ENCODE measurements around the gene NTSR1.

Gene NTSR1

GRCh38 chr20:62765021-62765420 is 56.4 kb downstream of the NTSR1 start:
- TF ChIP-seq CTCF (IDR thresholded peaks at IDR 0.05; ENCODE audit: low read length, missing control alignments): no peak
- H3K4me3 ChIP-seq (replicated peaks; ENCODE audit: low read depth, low read length): no peak overlapping the region
- no peak for DNase-seq (ENCODE audit: low read depth)

GRCh38 chr20:62765432-62766070 is 56.9 kb downstream of the NTSR1 start:
- no peak for DNase-seq (ENCODE audit: low read depth)
- no peak overlapping the region for H3K4me3 ChIP-seq (replicated peaks; ENCODE audit: low read depth, low read length)
- no peak for TF ChIP-seq CTCF (IDR thresholded peaks at IDR 0.05; ENCODE audit: low read length, missing control alignments)

GRCh38 chr20:62766071-62766450 is 57.4 kb downstream of the NTSR1 start:
- H3K4me3 ChIP-seq (replicated peaks; ENCODE audit: low read depth, low read length): no peak overlapping the region
- no peak for DNase-seq (ENCODE audit: low read depth)
- TF ChIP-seq CTCF (IDR thresholded peaks at IDR 0.05; ENCODE audit: low read length, missing control alignments): no peak

- no peak for TF ChIP-seq CTCF (IDR thresholded peaks at IDR 0.05; ENCODE audit: low read length, missing control alignments)
- DNase-seq (ENCODE audit: low read depth): peak; percentile 7
- H3K4me3 ChIP-seq (replicated peaks; ENCODE audit: low read depth, low read length): no peak overlapping the region
These were observed 58.1 kb downstream of the NTSR1 start for GRCh38 chr20:62766716-62767115.

GRCh38 chr20:62768234-62768546 is 59.6 kb downstream of the NTSR1 start:
- no peak for TF ChIP-seq CTCF (IDR thresholded peaks at IDR 0.05; ENCODE audit: low read length, missing control alignments)
- no peak for DNase-seq (ENCODE audit: low read depth)
- no peak overlapping the region for H3K4me3 ChIP-seq (replicated peaks; ENCODE audit: low read depth, low read length)

GRCh38 chr20:62768551-62769287 is 60.1 kb downstream of the NTSR1 start:
- TF ChIP-seq CTCF (IDR thresholded peaks at IDR 0.05; ENCODE audit: low read length, missing control alignments): no peak
- H3K4me3 ChIP-seq (replicated peaks; ENCODE audit: low read depth, low read length): no peak overlapping the region
- DNase-seq (ENCODE audit: low read depth): peak; percentile 80
